Mesothelial cell of epicardium (in vitro differentiated cells): Measurements from ENCODE around the gene S1PR3. TPM values are rescaled to one million over a fixed set of nuclear protein-coding genes. Genes with fewer than 3 reads are reported as not detected.

ENCODE experiments used
- DNase-seq, 2 experiments: peaks; one replicate each; pipeline ENCODE4 v3.0.0; 2021; ENCODE audit warnings: low spot score in 2 of 2; ENCODE audit not compliant: unreplicated experiment in 2 of 2
- H3K27ac Mint-ChIP-seq: 2 replicates; pipeline ENCODE4 v1.8.0; 2021; ENCODE audit warnings: mixed read lengths
- H3K27me3 Mint-ChIP-seq: 2 replicates; pipeline ENCODE4 v1.8.0; 2021; ENCODE audit warnings: low read depth, mixed read lengths
- H3K36me3 Mint-ChIP-seq: 2 replicates; pipeline ENCODE4 v1.8.0; 2021; ENCODE audit warnings: mixed read lengths
- H3K4me1 Mint-ChIP-seq: 2 replicates; pipeline ENCODE4 v1.8.0; 2021; ENCODE audit warnings: mixed read lengths
- H3K4me3 Mint-ChIP-seq: 2 replicates; pipeline ENCODE4 v1.8.0; 2021; ENCODE audit warnings: mild to moderate bottlenecking, moderate library complexity, mixed read lengths
- H3K9me3 Mint-ChIP-seq: 2 replicates; pipeline ENCODE4 v1.8.0; 2021; ENCODE audit warnings: mixed read lengths
- CTCF ChIP-seq: fragments of 200-600 bp; sonication (generic); IDR thresholded peaks from one replicate; pipeline ENCODE4 v1.5.0; 2021; ENCODE audit warnings: antibody characterized with exemption; ENCODE audit not compliant: unreplicated experiment
- total RNA-seq: library from RNA; stranded (reverse); gene quantifications from 3 replicates; pipeline ENCODE4 v1.2.1, GENCODE V29; 2021

S1PR3 gene
- total RNA-seq, 1 donor from 2014 or later, result 38.2 TPM

DNA sequence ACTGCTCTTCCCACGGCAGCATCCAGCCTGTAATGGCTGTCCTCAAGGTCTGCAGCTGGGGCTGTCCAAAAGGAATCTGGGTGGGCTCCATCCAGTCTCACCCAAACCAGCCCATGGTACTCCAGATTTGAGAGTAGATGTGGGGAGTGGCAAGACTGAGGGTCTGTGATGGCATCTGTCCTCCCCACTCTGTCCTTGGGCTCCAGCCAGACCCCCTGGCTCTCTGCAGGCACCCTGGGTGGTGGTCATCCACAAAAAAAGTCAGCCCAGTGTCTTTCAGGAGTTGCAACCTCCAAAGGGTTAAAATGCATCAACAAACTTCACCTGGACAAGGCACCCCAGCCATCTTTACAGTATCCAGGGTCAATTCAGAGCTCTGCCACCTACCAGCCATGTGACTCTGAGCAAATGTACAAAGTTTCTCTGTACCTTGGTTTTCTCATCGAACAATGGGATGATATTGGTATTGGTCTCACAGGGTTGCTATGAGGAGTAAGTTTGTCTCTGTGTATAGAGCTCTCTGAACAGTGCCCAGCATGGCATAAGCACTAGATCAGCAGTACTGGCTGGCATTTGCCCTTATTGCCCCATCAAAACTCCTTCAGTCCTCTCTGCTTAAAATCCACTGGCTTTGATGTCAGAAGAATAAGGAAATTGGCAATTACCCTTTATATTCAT, 7.3 kb upstream of the S1PR3 start:
- peaks cover 3% of the 10 kb centered on the region for H3K27me3 Mint-ChIP-seq
- TF ChIP-seq CTCF, result no peak

DNA sequence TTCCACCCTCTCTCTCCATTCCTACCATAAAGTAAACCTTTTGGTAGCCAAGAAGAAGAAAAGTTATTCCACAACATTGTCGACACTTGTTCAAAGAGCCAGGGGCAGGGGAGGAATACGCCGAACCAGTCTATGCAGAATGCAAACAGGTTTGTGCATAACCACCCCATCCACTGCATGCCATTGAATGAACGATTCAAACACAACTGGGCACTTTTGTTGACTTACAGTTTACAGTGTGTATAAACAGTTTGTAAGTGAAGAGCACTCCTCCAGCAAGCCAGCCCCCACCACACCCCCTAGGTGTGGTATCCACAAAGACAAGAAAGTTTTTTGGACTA, 6.8 kb upstream of the S1PR3 start:
- Mint-ChIP-seq H3K27me3 (peaks cover 3% of the 10 kb centered on the region), H3K27ac (no peak overlapping the region), H3K4me3 (no peak overlapping the region), H3K36me3 (peaks cover 2% of the 10 kb centered on the region), H3K9me3 (peaks cover 21% of the 10 kb centered on the region), H3K4me1 (peaks cover 7% of the 10 kb centered on the region)
- no peak for TF ChIP-seq CTCF
- no peak for DNase-seq

More for the DNA sequence above, 7.3 kb upstream of the S1PR3 start:
- peaks cover 21% of the 10 kb centered on the region for H3K9me3 Mint-ChIP-seq
- H3K4me1 Mint-ChIP-seq, result peaks cover 3% of the 10 kb centered on the region
- H3K4me3 Mint-ChIP-seq, result no peak overlapping the region
- H3K27ac Mint-ChIP-seq, result no peak overlapping the region
- H3K36me3 Mint-ChIP-seq, result peaks cover 2% of the 10 kb centered on the region
- DNase-seq, result no peak

- H3K27ac Mint-ChIP-seq, result no peak overlapping the region
- peaks cover 2% of the 10 kb centered on the region for H3K36me3 Mint-ChIP-seq
- peaks cover 3% of the 10 kb centered on the region for H3K27me3 Mint-ChIP-seq
- DNase-seq, result no peak
- H3K4me1 Mint-ChIP-seq, result peaks cover 10% of the 10 kb centered on the region
- H3K4me3 Mint-ChIP-seq, result no peak overlapping the region
- no peak for TF ChIP-seq CTCF
- peaks cover 18% of the 10 kb centered on the region for H3K9me3 Mint-ChIP-seq
These were observed 5.7 kb upstream of the S1PR3 start for GRCh38 chr9:88985616-88986015.

DNA sequence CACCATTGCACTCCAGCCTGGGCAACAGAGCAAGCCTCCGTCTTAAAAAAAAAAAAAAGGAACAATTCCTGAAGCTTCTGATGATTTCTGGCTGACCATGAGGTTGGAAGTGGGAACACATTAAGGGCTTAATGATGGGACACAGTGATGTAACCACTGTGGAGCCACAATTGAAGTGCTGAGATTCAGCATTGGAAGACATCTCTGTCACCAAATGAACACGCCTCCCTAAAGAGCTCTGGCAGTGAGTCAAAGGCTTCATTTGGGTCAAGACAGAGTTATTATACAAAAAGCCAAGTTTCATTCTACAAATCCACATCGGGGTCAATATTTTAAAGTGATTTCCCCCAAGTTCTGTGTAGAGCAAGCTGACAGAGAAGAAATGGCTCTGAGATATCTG, 4.5 kb upstream of the S1PR3 start:
- Mint-ChIP-seq H3K4me3 (no peak overlapping the region), H3K4me1 (peaks cover 14% of the 10 kb centered on the region), H3K27me3 (peaks cover 4% of the 10 kb centered on the region), H3K27ac (no peak overlapping the region), H3K36me3 (peaks cover 2% of the 10 kb centered on the region), H3K9me3 (peaks cover 10% of the 10 kb centered on the region)
- no peak for TF ChIP-seq CTCF
- no peak for DNase-seq

- H3K4me3 Mint-ChIP-seq, result no peak overlapping the region
These were observed 3.6 kb upstream of the S1PR3 start for GRCh38 chr9:88987661-88988060.

More at GRCh38 chr9:88987661-88988060, 3.6 kb upstream of the S1PR3 start:
- no peaks in the 10 kb centered on the region for H3K36me3 Mint-ChIP-seq
- peaks cover 3% of the 10 kb centered on the region for H3K9me3 Mint-ChIP-seq
- TF ChIP-seq CTCF, result no peak
- H3K27me3 Mint-ChIP-seq, result peaks cover 11% of the 10 kb centered on the region
- H3K27ac Mint-ChIP-seq, result no peak overlapping the region
- peaks cover 18% of the 10 kb centered on the region for H3K4me1 Mint-ChIP-seq
- DNase-seq, result no peak
